GM19463 (cell line): ENCODE data around the gene PRKCQ.

Experiments used
- ATAC-seq: cut with Tn5 transposase; IDR thresholded peaks from one replicate; pipeline ENCODE4 v1.9.1; 2021; ENCODE audit warnings: mild to moderate bottlenecking, moderate library complexity; ENCODE audit not compliant: unreplicated experiment

The PRKCQ gene

GRCh38 chr10:6528198-6528950 is 51.7 kb downstream of the PRKCQ start:
- ATAC-seq, result no peak

- ATAC-seq, result no peak
Observed at GRCh38 chr10:6525599-6526165, 54.4 kb downstream of the PRKCQ start.

GRCh38 chr10:6522230-6522629 is 57.8 kb downstream of the PRKCQ start:
- ATAC-seq, result no peak

GRCh38 chr10:6520138-6520537 is 59.9 kb downstream of the PRKCQ start:
- no peak for ATAC-seq

- ATAC-seq, result no peak
Observed at GRCh38 chr10:6518791-6519429, 61.2 kb downstream of the PRKCQ start.

- no peak for ATAC-seq
Observed at GRCh38 chr10:6516929-6517284, 63.2 kb downstream of the PRKCQ start.

- ATAC-seq, result no peak
Observed at GRCh38 chr10:6516281-6516928, 63.7 kb downstream of the PRKCQ start.

- ATAC-seq, result no peak
Observed at GRCh38 chr10:6514844-6515780, 65.0 kb downstream of the PRKCQ start.

GRCh38 chr10:6514180-6514579 is 65.9 kb downstream of the PRKCQ start:
- no peak for ATAC-seq

GRCh38 chr10:6513476-6513875 is 66.6 kb downstream of the PRKCQ start:
- no peak for ATAC-seq

GRCh38 chr10:6512182-6512581 is 67.9 kb downstream of the PRKCQ start:
- no peak for ATAC-seq

GRCh38 chr10:6511347-6511746 is 68.7 kb downstream of the PRKCQ start:
- no peak for ATAC-seq

GRCh38 chr10:6507311-6507710 is 72.8 kb downstream of the PRKCQ start:
- ATAC-seq, result peak; percentile 96

GRCh38 chr10:6505300-6505699 is 74.8 kb downstream of the PRKCQ start:
- no peak for ATAC-seq

- no peak for ATAC-seq
Observed at GRCh38 chr10:6504296-6504695, 75.8 kb downstream of the PRKCQ start.

GRCh38 chr10:6503171-6503570 is 76.9 kb downstream of the PRKCQ start:
- no peak for ATAC-seq

GRCh38 chr10:6501931-6502330 is 78.1 kb downstream of the PRKCQ start:
- ATAC-seq, result no peak

GRCh38 chr10:6499974-6500373 is 80.1 kb downstream of the PRKCQ start:
- no peak for ATAC-seq

GRCh38 chr10:6498771-6499170 is 81.3 kb downstream of the PRKCQ start:
- ATAC-seq, result no peak

- ATAC-seq, result no peak
Observed at GRCh38 chr10:6497620-6498019, 82.5 kb downstream of the PRKCQ start.
